CD4-positive, alpha-beta T cell treated with Interferon gamma for 1 hour (primary cell): ENCODE results near the gene A4GALT.

Experiments
- DNase-seq: peaks from one replicate; pipeline ENCODE4 v3.0.0-alpha.2; 2020

Gene A4GALT

GRCh38 chr22:42646569-42647525 lies 73.8 kb downstream of the A4GALT start:
- no peak for DNase-seq

GRCh38 chr22:42645938-42646568 lies 74.6 kb downstream of the A4GALT start:
- peak; percentile 13 for DNase-seq

DNA sequence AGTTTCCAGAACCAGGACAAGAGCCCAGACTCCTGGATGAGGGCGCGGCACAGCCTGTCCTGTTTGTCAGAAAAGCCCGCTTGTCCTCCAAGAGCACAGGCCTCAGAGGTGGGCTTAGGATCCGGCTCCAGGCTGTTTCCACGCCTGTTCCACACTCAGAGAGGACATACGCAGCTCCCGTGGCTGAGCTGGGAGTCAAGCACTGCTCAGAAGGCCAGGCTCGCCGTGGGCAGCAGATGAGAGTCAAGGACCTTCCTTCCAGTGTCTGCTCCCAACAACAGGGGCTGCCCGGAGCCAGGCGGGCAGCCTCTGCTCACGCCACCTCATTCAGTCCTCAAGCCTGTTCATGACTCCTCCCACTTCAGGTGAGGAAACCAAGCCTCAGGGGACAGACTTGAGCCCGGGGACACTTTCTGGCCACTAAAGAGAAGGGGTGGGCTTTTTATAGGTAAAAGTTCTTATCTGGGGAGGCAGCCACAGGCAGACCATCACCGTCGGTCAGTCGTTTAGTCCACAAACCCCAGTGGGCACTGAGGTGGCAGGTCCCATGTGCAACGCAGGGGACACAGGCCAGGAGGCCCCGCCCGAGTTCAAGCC lies 75.2 kb downstream of the A4GALT start:
- DNase-seq: no peak

DNA sequence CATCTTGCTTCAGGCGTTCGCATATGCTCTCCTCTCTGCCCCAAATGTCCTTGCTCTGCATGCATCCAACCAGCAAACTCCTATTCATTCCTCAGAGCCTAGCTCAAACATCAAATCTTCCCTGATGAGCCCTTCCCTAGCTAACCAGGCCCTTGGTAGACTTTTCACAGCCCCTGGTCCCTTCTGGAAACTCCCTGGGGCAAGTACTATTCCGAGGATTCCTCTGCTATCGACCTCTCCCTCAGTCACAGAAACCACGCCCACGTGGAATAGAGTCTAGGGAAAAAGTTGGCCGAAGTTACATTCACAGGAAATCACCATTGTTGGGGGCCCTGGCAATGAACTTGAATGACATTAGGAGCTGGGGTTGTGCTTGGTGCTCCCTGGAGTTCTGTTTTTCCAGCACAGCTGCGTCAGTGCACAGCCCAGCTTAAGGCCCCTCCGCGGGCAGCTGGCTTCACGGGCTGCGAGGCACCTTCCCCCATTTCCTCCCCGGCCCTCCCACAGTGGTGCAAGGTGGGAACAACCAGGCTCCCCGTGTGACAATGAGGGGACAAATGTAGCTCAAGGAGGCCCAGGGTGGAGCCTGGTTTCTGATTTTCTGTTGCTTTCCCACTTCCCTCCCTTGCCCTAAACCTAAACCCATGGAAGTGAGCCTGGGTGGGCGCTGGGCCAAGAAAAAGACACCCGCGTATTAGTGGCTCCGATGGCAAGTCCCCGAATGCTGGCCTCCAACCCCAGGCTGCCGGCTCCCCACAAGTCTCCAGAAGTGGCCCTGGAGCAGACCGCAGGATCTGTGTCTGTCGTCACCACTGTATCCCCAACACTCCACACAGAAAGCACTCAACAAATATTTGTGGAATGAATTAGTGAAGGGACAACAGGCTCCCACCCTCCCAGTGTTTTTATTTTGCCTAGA lies 76.0 kb downstream of the A4GALT start:
- no peak for DNase-seq

DNA sequence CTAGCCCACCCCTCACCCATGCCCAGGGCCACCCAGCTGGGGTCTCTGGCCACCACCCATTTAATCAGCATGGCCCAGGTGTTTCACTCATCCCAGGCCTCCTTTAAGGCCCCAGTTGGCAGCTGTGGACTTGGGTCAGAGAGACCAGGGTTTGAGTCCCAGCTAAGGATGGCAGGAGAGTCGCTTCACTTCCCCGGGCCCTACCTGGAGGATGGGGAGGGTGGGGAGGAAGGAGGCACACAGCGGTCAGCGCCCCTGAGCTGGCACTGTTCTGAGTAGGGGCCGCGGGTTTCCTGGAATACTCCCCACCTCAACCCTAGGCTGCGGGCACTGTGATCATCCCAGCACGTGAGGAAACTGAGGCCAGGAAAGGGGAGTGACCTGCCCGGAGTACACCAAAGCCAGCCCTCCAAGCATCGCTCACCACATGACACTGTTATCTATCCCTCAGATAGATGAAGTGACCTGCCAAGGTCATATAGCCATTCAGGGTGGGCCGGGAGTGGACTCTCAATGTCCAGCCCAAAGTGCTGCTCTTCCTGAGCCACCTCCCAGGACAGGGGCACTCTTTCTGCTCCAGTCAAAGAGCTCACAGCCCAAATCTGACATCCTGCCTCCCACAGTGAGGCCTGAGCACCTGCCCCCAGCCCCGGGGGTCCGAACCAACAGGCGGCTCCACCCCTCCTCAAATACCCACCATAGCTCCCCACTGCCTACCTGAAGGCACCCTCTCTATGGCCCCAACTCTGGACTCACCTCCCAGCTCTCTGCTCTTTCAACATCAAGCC lies 76.8 kb downstream of the A4GALT start:
- no peak for DNase-seq

- DNase-seq: no peak
These were observed 77.7 kb downstream of the A4GALT start for GRCh38 chr22:42642806-42643633.
